NCI-H1105 treated with DMSO at 0.1 percent for 48 hours (cell line): ENCODE data around the gene UTP18.

Source experiments
- DNase-seq: peaks from one replicate; lab custom pipeline; 2025; lab: John Stamatoyannopoulos, UW

UTP18 gene

DNA sequence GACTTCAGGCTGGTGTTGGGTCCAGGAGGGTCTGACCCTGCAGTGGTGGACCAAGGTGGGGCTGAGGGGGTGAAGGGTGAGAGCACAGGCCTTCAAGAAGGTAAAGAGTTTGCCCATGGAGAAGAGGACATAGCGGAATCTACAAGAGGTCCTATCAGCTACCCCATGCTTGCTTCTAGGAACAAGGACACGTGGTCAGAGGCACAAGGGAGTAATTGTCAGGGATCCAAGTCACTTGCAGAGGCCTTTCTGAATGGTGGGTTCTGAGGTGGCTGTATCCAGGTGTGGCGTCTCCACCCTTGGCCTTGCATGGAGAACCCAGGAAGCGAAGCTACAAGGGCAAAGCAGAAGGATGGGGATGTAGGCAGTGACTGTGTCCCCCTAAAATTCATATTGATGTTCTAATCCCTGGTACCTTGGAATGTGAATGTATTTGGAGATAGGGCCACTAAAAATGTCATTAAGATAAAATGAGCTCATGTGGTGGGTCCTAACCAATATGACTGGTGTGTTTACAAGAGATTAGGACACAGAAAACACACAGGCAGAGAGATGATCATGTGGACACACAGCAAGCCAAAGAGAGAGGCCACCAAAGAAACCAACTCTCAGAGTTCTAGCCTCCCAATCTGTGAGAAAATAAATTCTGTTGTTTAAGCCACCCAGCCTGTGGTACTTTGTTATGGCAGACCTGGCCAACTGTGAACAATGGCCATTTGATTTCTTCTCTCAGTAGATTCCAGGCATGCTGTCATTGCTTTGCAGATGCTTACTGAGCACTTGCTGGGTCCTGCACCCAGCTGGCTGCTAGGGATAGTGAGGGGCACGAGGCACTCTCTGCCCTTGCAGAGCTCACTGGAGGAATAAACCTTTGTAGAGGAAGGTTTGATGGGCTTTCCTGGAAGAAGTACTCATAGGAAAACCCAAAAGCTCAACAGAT lies 75.8 kb downstream of the UTP18 start:
- no peak for DNase-seq

DNA sequence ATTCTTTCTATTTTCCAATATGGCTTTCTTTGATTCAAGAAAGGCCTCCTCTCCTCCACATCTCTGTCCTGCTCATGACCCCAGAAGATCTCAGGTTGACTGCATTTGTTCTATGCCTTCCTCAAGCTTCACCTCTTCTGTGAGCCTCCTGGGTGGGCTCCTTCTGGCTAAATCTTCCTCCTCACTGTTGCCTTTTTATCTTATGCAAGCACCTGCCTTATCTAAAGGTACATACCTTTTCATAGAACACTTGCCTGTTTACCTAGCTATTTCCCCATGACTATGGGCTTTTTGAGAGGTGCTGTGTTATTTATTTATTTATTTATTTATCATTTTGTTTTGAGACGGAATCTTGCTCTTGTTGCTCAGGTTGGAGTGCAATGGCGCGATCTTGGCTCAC lies 81.1 kb downstream of the UTP18 start:
- no peak for DNase-seq

DNA sequence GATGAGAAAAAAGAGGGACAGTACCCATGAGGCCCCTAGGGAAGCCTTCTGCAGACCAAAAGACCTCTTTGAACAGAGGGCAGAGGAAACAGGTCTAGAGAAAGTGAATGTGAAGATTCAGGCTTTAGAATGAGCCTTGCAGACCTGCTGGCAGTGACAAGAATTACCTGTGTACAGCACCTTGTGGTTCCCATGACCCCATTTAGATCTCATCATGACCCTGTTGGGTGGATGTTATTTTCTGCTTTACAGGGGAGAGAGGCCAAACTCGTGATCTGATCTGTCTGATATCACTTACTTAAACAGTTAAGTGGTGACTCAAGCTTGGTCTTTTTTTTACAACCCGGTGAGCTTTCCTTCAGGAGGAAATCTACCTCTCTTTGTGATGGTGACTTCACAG lies 81.9 kb downstream of the UTP18 start:
- no peak for DNase-seq

DNA sequence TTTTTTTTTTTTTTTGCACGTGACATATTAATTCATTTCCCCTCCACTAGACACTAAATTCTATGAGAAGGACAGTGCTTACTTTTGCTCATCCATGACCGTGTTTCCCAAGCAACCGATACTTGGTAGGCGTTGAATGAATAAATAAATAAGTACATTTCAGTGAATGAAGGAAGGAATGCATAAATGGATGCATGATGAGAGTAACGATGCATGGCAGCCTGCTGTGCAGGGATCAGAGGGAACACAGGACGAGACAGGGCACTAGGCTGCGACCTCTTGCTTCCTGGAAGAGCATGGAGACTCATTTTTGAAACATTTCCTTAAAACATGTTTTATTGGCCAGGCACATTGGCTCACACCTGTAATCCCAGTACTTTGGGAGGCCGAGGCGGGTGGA lies 84.2 kb downstream of the UTP18 start:
- DNase-seq = no peak

DNA sequence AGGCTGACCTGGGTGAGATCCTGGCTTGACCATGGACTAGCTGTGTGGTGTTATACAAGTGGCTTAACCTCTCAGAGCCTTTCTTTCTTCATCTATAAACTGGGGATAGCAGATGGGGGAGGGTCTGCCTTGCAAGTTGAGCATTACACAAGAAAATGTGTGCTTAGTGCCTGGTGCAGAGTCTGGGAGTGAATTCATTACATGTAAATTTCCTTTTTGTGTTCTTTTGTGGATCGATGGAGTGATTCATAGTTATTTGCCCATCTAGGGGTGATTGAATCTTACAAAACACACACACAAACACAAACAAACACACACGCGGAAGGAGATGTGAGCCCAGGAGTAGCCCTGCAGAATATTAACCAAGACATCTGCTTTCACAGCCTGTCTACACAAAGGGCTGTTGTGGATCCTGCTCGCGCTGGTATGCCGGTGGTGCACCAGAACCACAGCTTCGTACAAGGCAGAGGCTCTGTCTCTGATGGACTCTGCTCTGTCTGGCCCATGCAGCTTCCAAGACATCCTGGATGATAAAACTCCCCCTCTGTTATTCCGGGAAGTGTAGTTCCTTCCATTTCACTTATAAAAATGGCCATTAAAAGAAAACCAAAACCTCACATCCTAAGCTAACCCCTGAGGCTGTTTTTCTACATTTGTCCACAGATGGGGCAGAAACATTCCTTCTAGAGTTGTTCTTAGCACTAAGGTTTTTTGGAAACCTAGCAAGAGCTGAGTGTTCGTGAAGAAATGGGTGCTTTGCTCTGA lies 86.1 kb downstream of the UTP18 start:
- DNase-seq = no peak
